Measurements from ENCODE around the gene DBP. TPM values are rescaled to one million over a fixed set of nuclear protein-coding genes. Genes with fewer than 3 reads are reported as not detected.
A peak's percentile ranks its signal among the peaks of the same experiment; 100 is the strongest.
"Not testable (repeated sequence)": the region's sequence is repeated elsewhere in the genome, so short reads cannot be mapped to it uniquely, and the experiment has no call there.

DBP gene
- total and polyA plus RNA-seq, 2 experiments from 2014 or later, result 3.7 to 5.9 TPM

DNA sequence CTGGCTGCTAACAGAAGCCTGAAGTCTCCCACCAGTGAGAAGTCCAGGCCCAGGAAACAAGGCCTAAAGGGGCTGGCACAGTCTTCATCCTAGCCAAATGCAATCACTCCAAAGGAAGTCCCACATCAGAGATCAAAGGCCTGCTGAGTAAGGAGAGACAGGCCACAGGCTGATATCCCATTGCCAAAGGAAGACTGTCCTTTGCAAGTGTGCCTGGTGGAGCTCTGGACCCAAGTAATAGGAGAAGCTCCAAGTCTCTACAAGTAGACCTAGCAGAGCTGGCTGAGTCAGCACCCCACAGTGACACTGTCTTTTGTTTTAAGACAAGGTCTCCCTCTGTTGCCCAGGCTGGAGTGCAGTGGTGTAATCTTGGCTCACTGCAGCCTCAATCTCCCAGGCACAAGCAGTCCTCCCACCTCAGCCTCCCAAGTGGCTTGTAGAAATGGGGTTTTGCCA is 4.5 kb downstream of the DBP start:
- Histone ChIP-seq H3F3A (ENCODE audit: insufficient read depth) (peaks cover 24% of the 10 kb centered on the region), H3K36me3 (ENCODE audit: low read depth) (no peaks in the 10 kb centered on the region), H3K9me2 (ENCODE audit: insufficient read depth) (no peaks in the 10 kb centered on the region), H3K4me3 (no peak overlapping the region), H3K4me2 (ENCODE audit: unreplicated experiment) (no peak overlapping the region), H3K79me2 (ENCODE audit: insufficient read depth) (no peaks in the 10 kb centered on the region), H3K27me3 (replicated peaks; ENCODE audit: insufficient read depth) (no peaks in the 10 kb centered on the region), H3K9ac (peak overlapping the region; percentile 72; the same call in 1 of the 2 replicates), H3K27ac (peak overlapping the region; percentile 47), H2AFZ (no peak overlapping the region), H3K9me3 (ENCODE audit: low read depth) (no peaks in the 10 kb centered on the region), H4K20me1 (ENCODE audit: insufficient read depth) (no peaks in the 10 kb centered on the region), H3K4me1 (ENCODE audit: insufficient read depth) (peaks cover 35% of the 10 kb centered on the region)
- peak; percentile 71 for DNase-seq
- in situ Hi-C loops (cut with MboI), result no loop called here
- no peak for TF ChIP-seq EZH2phosphoT487 (IDR thresholded peaks at IDR 0.05; ENCODE audit: insufficient read depth, low read depth)
- TF ChIP-seq EZH2 (IDR thresholded peaks at IDR 0.05; ENCODE audit: insufficient read depth, poor library complexity, severe bottlenecking), result no peak

DNA sequence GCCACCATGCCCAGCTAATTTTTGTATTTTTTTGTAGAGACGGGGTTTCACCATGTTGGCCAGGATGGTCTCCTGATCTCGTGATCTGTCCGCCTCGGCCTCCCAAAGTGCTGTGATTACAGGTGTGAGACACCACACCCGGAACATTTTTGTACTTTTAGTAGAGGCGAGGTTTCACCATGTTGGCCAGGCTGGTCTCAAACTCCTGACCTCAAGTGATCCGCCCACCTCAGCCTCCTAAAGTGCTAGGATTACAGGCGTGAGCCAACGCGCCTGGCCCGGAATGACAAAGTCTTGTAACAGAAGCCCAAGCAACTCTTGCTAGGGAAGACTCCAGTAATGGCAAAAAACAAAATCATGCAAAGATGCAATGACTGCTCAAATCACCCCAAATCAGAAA is 4.9 kb downstream of the DBP start:
- H3K79me2 ChIP-seq (ENCODE audit: insufficient read depth); H3K9me2 ChIP-seq (ENCODE audit: insufficient read depth); H3K36me3 ChIP-seq (ENCODE audit: low read depth); H3K4me2 ChIP-seq (ENCODE audit: unreplicated experiment); H3K4me3 ChIP-seq; H4K20me1 ChIP-seq (ENCODE audit: insufficient read depth); H3K9me3 ChIP-seq (ENCODE audit: low read depth); in situ Hi-C loops (cut with MboI); DNase-seq; H2AFZ ChIP-seq; H3K27me3 ChIP-seq (replicated peaks; ENCODE audit: insufficient read depth): not testable (repeated sequence)
- 0 out of 2 replicates have a peak overlapping the region, but pooled peaks have one; percentile 72 for H3K9ac ChIP-seq
- WGBS, 2 experiments (ENCODE audit: low coverage in 1 of 2, low lambda C conversion rate in 2 of 2, missing lambda C conversion rate in 2 of 2), result 77 to 78% methylated on average over 11 of the region's 11 CpGs
- H3K4me1 ChIP-seq (ENCODE audit: insufficient read depth), result peaks cover 35% of the 10 kb centered on the region
- H3F3A ChIP-seq (ENCODE audit: insufficient read depth), result peaks cover 24% of the 10 kb centered on the region
- H3K27ac ChIP-seq, result peak overlapping the region; percentile 47

DNA sequence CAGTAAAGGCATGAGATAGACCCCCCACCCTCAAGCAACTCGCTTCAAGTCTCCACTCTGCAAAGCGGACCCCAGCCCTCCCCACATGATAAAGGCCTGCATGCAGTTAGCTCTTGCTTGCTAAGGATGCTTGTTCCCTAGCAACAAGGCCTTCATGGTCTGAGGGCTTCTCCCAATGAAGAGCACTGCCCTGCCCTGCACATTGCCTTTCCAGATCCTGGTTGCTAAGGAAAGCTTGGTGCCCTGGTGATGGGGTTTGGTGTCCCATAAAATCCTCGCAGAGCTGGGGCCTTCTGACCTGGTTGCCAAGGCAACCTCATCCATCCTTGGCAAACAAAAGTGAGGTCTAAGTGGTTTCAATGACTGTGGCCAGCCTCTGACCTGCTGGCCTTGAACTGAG is 6.0 kb downstream of the DBP start:
- Histone ChIP-seq H3K4me3 (no peak overlapping the region), H3K9ac (no peak overlapping the region), H3K4me1 (ENCODE audit: insufficient read depth) (peaks cover 28% of the 10 kb centered on the region), H4K20me1 (ENCODE audit: insufficient read depth) (no peaks in the 10 kb centered on the region), H3K4me2 (ENCODE audit: unreplicated experiment) (no peak overlapping the region), H2AFZ (no peak overlapping the region), H3K9me2 (ENCODE audit: insufficient read depth) (no peaks in the 10 kb centered on the region), H3K9me3 (ENCODE audit: low read depth) (no peaks in the 10 kb centered on the region), H3K27ac (no peak overlapping the region), H3K27me3 (replicated peaks; ENCODE audit: insufficient read depth) (no peaks in the 10 kb centered on the region), H3F3A (ENCODE audit: insufficient read depth) (peaks cover 15% of the 10 kb centered on the region), H3K36me3 (ENCODE audit: low read depth) (no peaks in the 10 kb centered on the region), H3K79me2 (ENCODE audit: insufficient read depth) (no peaks in the 10 kb centered on the region)
- no peak for TF ChIP-seq EZH2 (IDR thresholded peaks at IDR 0.05; ENCODE audit: insufficient read depth, poor library complexity, severe bottlenecking)
- no peak for TF ChIP-seq EZH2phosphoT487 (IDR thresholded peaks at IDR 0.05; ENCODE audit: insufficient read depth, low read depth)
- WGBS, 2 experiments (ENCODE audit: low coverage in 1 of 2, low lambda C conversion rate in 2 of 2, missing lambda C conversion rate in 2 of 2), result 86 to 93% methylated on average over 3 of the region's 3 CpGs
- in situ Hi-C loops (cut with MboI), result no loop called here
- DNase-seq, result no peak

DNA sequence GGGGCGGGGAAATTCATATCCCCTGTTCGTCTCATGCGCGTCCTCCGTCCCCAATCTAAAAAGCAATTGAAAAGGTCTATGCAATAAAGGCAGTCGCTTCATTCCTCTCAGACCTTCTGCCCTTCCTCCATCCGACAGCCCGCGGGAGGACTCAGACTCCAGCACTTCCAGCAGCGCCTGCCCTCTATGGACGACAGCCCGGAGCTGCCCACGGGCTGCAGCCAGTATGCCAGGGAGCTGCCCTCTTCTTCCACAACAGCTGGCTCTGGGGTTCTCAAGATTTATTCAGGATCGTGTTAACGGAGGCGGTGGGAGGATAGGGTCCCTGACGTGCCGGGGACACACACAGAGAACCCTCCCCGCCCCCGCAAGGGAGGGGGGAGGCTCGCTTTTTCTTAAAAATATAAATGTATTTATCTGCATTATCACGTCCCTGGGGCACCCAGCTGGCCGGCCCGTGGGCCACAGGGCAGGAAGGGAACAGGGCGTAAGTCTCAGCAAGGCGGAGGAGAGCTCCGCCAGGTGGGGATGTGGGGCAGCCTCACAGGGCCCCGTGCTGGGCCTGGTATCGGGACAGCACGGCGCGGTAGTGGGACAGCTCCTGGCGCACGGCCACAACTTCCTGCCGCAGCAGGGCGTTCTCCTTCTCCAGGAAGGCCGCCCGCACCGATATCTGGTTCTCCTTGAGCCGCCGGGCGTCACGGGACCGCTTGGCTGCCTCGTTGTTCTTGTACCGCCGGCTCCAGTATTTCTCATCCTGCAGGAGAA is 6.7 kb downstream of the DBP start:
- Histone ChIP-seq H3K4me2 (ENCODE audit: unreplicated experiment) (peak overlapping the region; percentile 14), H3K27me3 (replicated peaks; ENCODE audit: insufficient read depth) (no peaks in the 10 kb centered on the region), H3K27ac (no peak overlapping the region), H4K20me1 (ENCODE audit: insufficient read depth) (no peaks in the 10 kb centered on the region), H3K4me1 (ENCODE audit: insufficient read depth) (peaks cover 28% of the 10 kb centered on the region), H2AFZ (no peak overlapping the region), H3K79me2 (ENCODE audit: insufficient read depth) (no peaks in the 10 kb centered on the region), H3K9me3 (ENCODE audit: low read depth) (no peaks in the 10 kb centered on the region), H3F3A (ENCODE audit: insufficient read depth) (peaks cover 12% of the 10 kb centered on the region), H3K36me3 (ENCODE audit: low read depth) (no peaks in the 10 kb centered on the region), H3K4me3 (no peak overlapping the region), H3K9ac (peak overlapping the region; percentile 20; the same call in 1 of the 2 replicates), H3K9me2 (ENCODE audit: insufficient read depth) (no peaks in the 10 kb centered on the region)
- TF ChIP-seq EZH2phosphoT487 (IDR thresholded peaks at IDR 0.05; ENCODE audit: insufficient read depth, low read depth) (no peak), EZH2 (IDR thresholded peaks at IDR 0.05; ENCODE audit: insufficient read depth, poor library complexity, severe bottlenecking) (no peak)
- in situ Hi-C loops (cut with MboI), result no loop called here
- peak; percentile 63 for DNase-seq
- WGBS, 2 experiments (ENCODE audit: low coverage in 1 of 2, low lambda C conversion rate in 2 of 2, missing lambda C conversion rate in 2 of 2), result 32 to 34% methylated on average over 36 to 47 of the region's 47 CpGs

All from GM23248 (cell line).